H9 (cell line): ENCODE measurements around the gene CDYL2. TPM values are rescaled to one million over a fixed set of nuclear protein-coding genes. Genes with fewer than 3 reads are reported as not detected.

Source experiments
- DNase-seq: peaks from one replicate; pipeline ENCODE4 v3.0.0-alpha.2; 2017
- H2AFZ ChIP-seq: one replicate; pipeline ENCODE4 v1.6.1; 2013; ENCODE audit warnings: mild to moderate bottlenecking, low read length, control low read depth, moderate library complexity
- H2AK5ac ChIP-seq: 2 replicates; pipeline ENCODE4 v1.6.1; 2013; ENCODE audit warnings: low read length, control low read depth, mixed read lengths; ENCODE audit not compliant: insufficient read length
- H2BK120ac ChIP-seq: one replicate; pipeline ENCODE4 v1.6.1; 2013; ENCODE audit warnings: low read depth, mild to moderate bottlenecking, low read length, control low read depth, inconsistent platforms; ENCODE audit not compliant: poor library complexity, severe bottlenecking
- H2BK12ac ChIP-seq: 2 replicates; pipeline ENCODE4 v1.6.1; 2013; ENCODE audit warnings: low read length, control low read depth, mixed read lengths, low read depth; ENCODE audit not compliant: insufficient read length
- H2BK15ac ChIP-seq: 2 replicates; pipeline ENCODE4 v1.6.1; 2013; ENCODE audit warnings: low read depth, low read length, control low read depth
- H2BK20ac ChIP-seq: one replicate; pipeline ENCODE4 v1.6.1; 2013; ENCODE audit warnings: low read depth, mild to moderate bottlenecking, low read length, control low read depth, inconsistent platforms; ENCODE audit not compliant: poor library complexity, severe bottlenecking
- H2BK5ac ChIP-seq: 2 replicates; pipeline ENCODE4 v1.6.1; 2013; ENCODE audit warnings: low read length, control low read depth, mixed read lengths; ENCODE audit not compliant: insufficient read length
- H3K14ac ChIP-seq: 2 replicates; pipeline ENCODE4 v1.6.1; 2013; ENCODE audit warnings: low read length, control low read depth; ENCODE audit not compliant: insufficient read depth
- H3K18ac ChIP-seq: 2 replicates; pipeline ENCODE4 v1.6.1; 2013; ENCODE audit warnings: low read depth, mild to moderate bottlenecking, mixed read lengths, low read length, control low read depth; ENCODE audit not compliant: insufficient read length
- H3K23ac ChIP-seq: 2 replicates; pipeline ENCODE4 v1.6.1; 2013; ENCODE audit warnings: low read length, control low read depth, mixed read lengths, low read depth; ENCODE audit not compliant: insufficient read length
- H3K23me2 ChIP-seq: 2 replicates; pipeline ENCODE4 v1.6.1; 2013; ENCODE audit warnings: low read depth, mild to moderate bottlenecking, mixed read lengths, low read length, control low read depth; ENCODE audit not compliant: insufficient read length, poor library complexity, severe bottlenecking
- H3K27ac ChIP-seq: 2 replicates; pipeline ENCODE4 v1.5.1; 2013; ENCODE audit warnings: low read length, control low read depth, mixed read lengths, low read depth; ENCODE audit not compliant: insufficient read length
- H3K27me3 ChIP-seq: 2 replicates; pipeline ENCODE4 v1.6.1; 2013; ENCODE audit warnings: low read length, control low read depth, inconsistent platforms; ENCODE audit not compliant: insufficient read depth
- H3K4ac ChIP-seq: 2 replicates; pipeline ENCODE4 v1.6.1; 2013; ENCODE audit warnings: low read depth, mild to moderate bottlenecking, control low read depth, inconsistent platforms, low read length, moderate library complexity
- H3K4me1 ChIP-seq: 2 replicates; pipeline ENCODE4 v1.6.1; 2013; ENCODE audit warnings: low read length, control low read depth, inconsistent platforms; ENCODE audit not compliant: insufficient read depth
- H3K4me2 ChIP-seq: 2 replicates; pipeline ENCODE4 v1.6.1; 2013; ENCODE audit warnings: low read length, control low read depth, mixed read lengths; ENCODE audit not compliant: insufficient read length, insufficient read depth
- H3K56ac ChIP-seq: 2 replicates; pipeline ENCODE4 v1.6.1; 2013; ENCODE audit warnings: low read depth, mild to moderate bottlenecking, mixed read lengths, low read length, control low read depth; ENCODE audit not compliant: insufficient read length
- H3K79me1 ChIP-seq: 2 replicates; pipeline ENCODE4 v1.6.1; 2013; ENCODE audit warnings: low read depth, mild to moderate bottlenecking, moderate library complexity, low read length, control low read depth, inconsistent platforms; ENCODE audit not compliant: insufficient read depth, poor library complexity, severe bottlenecking
- H3K79me2 ChIP-seq: 2 replicates; pipeline ENCODE4 v1.6.1; 2013; ENCODE audit warnings: low read length, control low read depth, inconsistent platforms; ENCODE audit not compliant: insufficient read depth
- H3K9ac ChIP-seq: 2 replicates; pipeline ENCODE4 v1.6.1; 2013; ENCODE audit warnings: low read length, control low read depth, mixed read lengths; ENCODE audit not compliant: insufficient read length; ENCODE audit errors: extremely low read depth
- H3K9me3 ChIP-seq: one replicate; pipeline ENCODE4 v1.6.1; 2013; ENCODE audit warnings: low read depth, low read length, inconsistent platforms; ENCODE audit not compliant: control insufficient read depth
- H3T11ph ChIP-seq: one replicate; pipeline ENCODE4 v1.6.1; 2013; ENCODE audit warnings: mild to moderate bottlenecking, low read length, control low read depth, inconsistent platforms
- H4K20me1 ChIP-seq: one replicate; pipeline ENCODE4 v1.6.1; 2013; ENCODE audit not compliant: control insufficient read depth, insufficient read length, insufficient read depth
- H4K5ac ChIP-seq: 2 replicates; pipeline ENCODE4 v1.6.1; 2013; ENCODE audit warnings: low read depth, mild to moderate bottlenecking, mixed read lengths, low read length, control low read depth; ENCODE audit not compliant: insufficient read length
- H4K8ac ChIP-seq: replicated peaks from 2 replicates; pipeline ENCODE4 v1.6.1; 2013; ENCODE audit warnings: low read length, control low read depth, mixed read lengths, low read depth; ENCODE audit not compliant: insufficient read length
- H4K91ac ChIP-seq: 2 replicates; pipeline ENCODE4 v1.6.1; 2013; ENCODE audit warnings: low read depth, mild to moderate bottlenecking, moderate library complexity, mixed read lengths, low read length, control low read depth; ENCODE audit not compliant: insufficient read length
- H3K27ac Mint-ChIP-seq, 3 experiments: 2 replicates in 2 of 3; 3 replicates in 1 of 3; pipeline ENCODE4 v1.8.0; 2020 to 2021; ENCODE audit warnings: mixed read lengths in 3 of 3, mild to moderate bottlenecking in 1 of 3, moderate library complexity in 1 of 3
- H3K27me3 Mint-ChIP-seq: 2 replicates; pipeline ENCODE4 v1.8.0; 2021; ENCODE audit warnings: low read depth, mild to moderate bottlenecking, moderate library complexity, mixed read lengths
- H3K36me3 Mint-ChIP-seq, 3 experiments: 2 replicates in 2 of 3; 3 replicates in 1 of 3; pipeline ENCODE4 v1.8.0; 2020 to 2021; ENCODE audit warnings: low read depth in 3 of 3, mixed read lengths in 3 of 3; ENCODE audit not compliant: insufficient read depth in 1 of 3
- H3K4me1 Mint-ChIP-seq, 2 experiments: 2 replicates each; pipeline ENCODE4 v1.8.0; 2020; ENCODE audit warnings: mixed read lengths in 2 of 2
- H3K4me3 Mint-ChIP-seq, 2 experiments: 2 replicates in 1 of 2; 3 replicates in 1 of 2; pipeline ENCODE4 v1.8.0; 2020 to 2021; ENCODE audit warnings: mild to moderate bottlenecking in 2 of 2, mixed read lengths in 2 of 2, moderate library complexity in 1 of 2
- H3K9me3 Mint-ChIP-seq, 2 experiments: 2 replicates in 1 of 2; 3 replicates in 1 of 2; pipeline ENCODE4 v1.8.0; 2020; ENCODE audit warnings: mild to moderate bottlenecking in 2 of 2, mixed read lengths in 2 of 2, moderate library complexity in 1 of 2
- CTCF ChIP-seq: fragments of 200-600 bp; sonication (generic); conservative IDR thresholded peaks from 3 replicates; pipeline ENCODE4 v1.8.0; 2021; ENCODE audit warnings: antibody characterized with exemption, mild to moderate bottlenecking
- WGBS: extraction: QIAGEN DNeasy Blood & Tissue Kit; methylation state at CpG from one replicate; pipeline ENCODE4 v1.1.7; 2013; ENCODE audit warnings: missing lambda C conversion rate, low lambda C conversion rate, mixed read lengths; ENCODE audit not compliant: insufficient read length; ENCODE audit errors: extremely low coverage; 5-methylcytosine and 5-hydroxymethylcytosine counted together
- total RNA-seq: library from RNA; stranded (reverse); gene quantifications from 2 replicates; pipeline ENCODE4 v1.2.1, GENCODE V29; 2021

The CDYL2 gene
- total RNA-seq, 1 experiment from 2014 or later = 4.2 TPM

- Histone ChIP-seq H2AK5ac (no peak overlapping the region), H2BK15ac (no peak overlapping the region), H3K9me3 (no peaks in the 10 kb centered on the region), H2BK20ac (no peak overlapping the region), H4K91ac (no peak overlapping the region), H3K79me2 (no peaks in the 10 kb centered on the region), H3K27me3 (peaks cover 5% of the 10 kb centered on the region; the same call in 1 of the 2 replicates), H3K23me2 (no peaks in the 10 kb centered on the region), H3K23ac (no peak overlapping the region), H3K56ac (no peak overlapping the region), H4K5ac (no peak overlapping the region), H2BK12ac (no peak overlapping the region), H3K4me1 (no peaks in the 10 kb centered on the region), H2BK120ac (no peak overlapping the region), H4K8ac (no peak overlapping the region), H3K18ac (no peak overlapping the region), H3T11ph (no peak overlapping the region), H3K79me1 (no peaks in the 10 kb centered on the region), H3K9ac (no peak overlapping the region), H3K14ac (no peak overlapping the region), H2BK5ac (no peak overlapping the region), H4K20me1 (no peaks in the 10 kb centered on the region), H2AFZ (no peak overlapping the region), H3K27ac (no peak overlapping the region), H3K4me2 (no peak overlapping the region), H3K4ac (no peak overlapping the region)
- no peaks in the 10 kb centered on the region for H3K36me3 Mint-ChIP-seq
- H3K4me3 Mint-ChIP-seq = peak overlapping the region; percentile 60 to 82
- 0 out of 4 replicates have a peak, but pooled peaks cover 0 to 2% of the 10 kb centered on the region in 2 experiments for H3K4me1 Mint-ChIP-seq
- no peak for DNase-seq
- no peak for TF ChIP-seq CTCF
- WGBS = no CpG with 5 or more reads among the region's 7 CpGs
- no peaks in the 10 kb centered on the region for H3K9me3 Mint-ChIP-seq
- peaks cover 60% of the 10 kb centered on the region for H3K27me3 Mint-ChIP-seq
- peak overlapping the region in 1 of 3 experiments; percentile 68; a peak in 1 of 7 replicates for H3K27ac Mint-ChIP-seq
Observed at GRCh38 chr16:80802902-80803301, 1.5 kb downstream of the CDYL2 start.
